ENCODE measurements around the gene TTC13. TPM values are rescaled to one million over a fixed set of nuclear protein-coding genes. Genes with fewer than 3 reads are reported as not detected.

TTC13 gene
- total and polyA plus RNA-seq, 7 donors, result 3.0 to 19.7 (median 13.6) TPM

DNA sequence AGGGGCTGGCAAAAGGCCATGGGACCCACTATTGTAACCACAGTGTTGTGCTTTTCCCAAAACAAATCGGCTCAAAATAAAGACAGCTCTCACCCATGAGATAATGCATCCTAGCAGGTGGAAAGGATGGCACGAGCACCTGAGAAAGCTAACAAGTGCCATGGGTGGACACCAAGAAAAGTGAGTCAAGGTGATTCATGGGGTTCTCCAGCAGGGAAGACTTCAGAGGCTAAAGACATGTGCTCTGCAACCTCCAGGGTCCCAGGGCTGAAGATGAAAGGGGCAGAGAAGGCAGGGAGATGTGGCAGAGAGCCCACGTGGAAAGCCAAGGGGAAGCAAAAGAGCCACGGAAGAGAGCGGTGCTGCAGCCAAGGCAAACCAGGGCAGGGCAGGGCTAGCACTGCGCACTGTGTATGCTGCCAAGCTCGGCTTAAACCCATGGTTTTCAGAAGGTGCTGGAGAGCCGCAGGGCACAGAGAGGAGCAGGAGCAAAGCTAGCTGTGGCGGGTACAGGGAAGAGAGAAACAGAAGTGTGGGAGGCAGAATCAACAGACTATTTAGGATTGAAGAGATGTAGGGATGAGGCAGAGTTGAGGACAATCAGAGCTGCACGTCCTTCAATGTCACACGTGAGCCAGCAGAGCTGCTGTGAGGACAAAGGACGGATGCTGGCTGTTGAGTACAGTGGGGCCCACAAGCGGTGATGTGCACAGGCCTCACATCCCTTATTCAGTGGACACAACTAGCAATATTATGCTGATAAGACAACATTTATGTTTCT, 68.5 kb downstream of the TTC13 start:
- peaks cover 0 to 7% (median 0%) of the 10 kb centered on the region in 4 donors for H3K36me3 ChIP-seq
- TF ChIP-seq POLR2AphosphoS5 (IDR thresholded peaks at IDR 0.05) (no peak), CTCF (IDR thresholded peaks at IDR 0.05) (no peak), POLR2A (IDR thresholded peaks at IDR 0.05) (no peak), EP300 (IDR thresholded peaks at IDR 0.05) (no peak)
- intact Hi-C loops (cut with DNase I), result loop anchor here (5.0 to 10.0 kb wide), 2 partner anchors 43 to 305 kb away; partner anchors contain the start of gene C1orf198
- H3K4me3 ChIP-seq, result no peak overlapping the region
- peaks cover 0 to 51% (median 37%) of the 10 kb centered on the region in 4 donors for H3K4me1 ChIP-seq
- H3K9me3 ChIP-seq, result no peaks in the 10 kb centered on the region
- WGBS, 2 donors, result 86 to 97% methylated on average over 13 of the region's 13 CpGs
- no peaks in the 10 kb centered on the region for H3K27me3 ChIP-seq
- H3K27ac ChIP-seq, result peak overlapping the region; percentile 39 to 79 (median 58)
- DNase-seq, result peak; percentile 82

DNA sequence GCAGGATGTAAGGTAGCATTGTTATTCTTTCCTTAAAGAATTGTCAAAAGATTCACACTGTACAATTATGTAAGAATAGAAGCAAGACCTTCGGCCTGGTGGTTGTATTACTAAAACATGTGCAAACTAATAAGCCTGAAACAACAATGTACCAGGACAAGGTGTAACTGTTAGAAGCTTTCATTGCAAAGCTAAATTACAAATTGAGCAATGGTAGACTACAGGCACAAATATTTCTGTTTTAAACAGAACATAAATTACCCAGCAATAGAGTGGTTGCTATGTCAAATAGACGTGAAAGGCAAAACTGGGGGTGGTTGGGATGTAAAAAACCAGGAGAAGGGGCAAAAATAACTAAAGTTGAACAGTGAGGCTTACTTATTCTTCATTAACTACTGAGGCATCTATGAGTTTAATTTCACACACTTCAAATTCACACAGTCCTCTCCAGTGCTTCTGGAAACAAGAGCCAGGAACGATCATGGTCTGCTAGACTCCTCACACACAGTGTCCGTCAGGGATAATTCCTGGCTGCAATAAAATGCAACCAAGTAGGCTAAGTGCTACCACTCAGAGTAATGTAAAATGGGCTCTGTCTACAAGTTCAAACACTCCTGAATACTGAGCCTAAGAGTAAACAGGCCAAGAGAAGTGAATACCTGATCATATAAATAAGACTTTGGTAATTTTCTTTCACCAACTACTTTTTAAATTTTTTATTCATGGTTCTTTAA, 71.0 kb downstream of the TTC13 start:
- peaks cover 0 to 7% (median 0%) of the 10 kb centered on the region in 4 donors for H3K36me3 ChIP-seq

GRCh38 chr1:230906226-230906625, 72.4 kb downstream of the TTC13 start:
- TF ChIP-seq POLR2AphosphoS5 (IDR thresholded peaks at IDR 0.05), result no peak
- TF ChIP-seq CTCF (IDR thresholded peaks at IDR 0.05), result no peak
- no peak for TF ChIP-seq EP300 (IDR thresholded peaks at IDR 0.05)
- no peak for TF ChIP-seq POLR2A (IDR thresholded peaks at IDR 0.05)
- H3K9me3 ChIP-seq, result no peaks in the 10 kb centered on the region
- H3K4me3 ChIP-seq, result no peak overlapping the region
- 84 to 95% methylated on average over 2 of the region's 2 CpGs for whole genome bisulfite sequencing, 2 donors
- intact Hi-C loops (cut with DNase I), result loop anchor here (5.0 kb wide), 1 partner anchor 39 kb away; the partner anchor contains the start of gene C1orf198
- peaks cover 0 to 7% (median 0%) of the 10 kb centered on the region in 4 donors for H3K36me3 ChIP-seq
- H3K27ac ChIP-seq, result peak overlapping the region in 3 of 4 donors; percentile 40 to 69 (median 63)
- no peaks in the 10 kb centered on the region for H3K27me3 ChIP-seq
- DNase-seq, result no peak
- H3K4me1 ChIP-seq, result peaks cover 0 to 47% (median 36%) of the 10 kb centered on the region in 4 donors

More for the DNA sequence above, 71.0 kb downstream of the TTC13 start:
- TF ChIP-seq POLR2A (IDR thresholded peaks at IDR 0.05), result no peak
- no peak for TF ChIP-seq CTCF (IDR thresholded peaks at IDR 0.05)
- peak in 2 of 4 donors; percentile 23 to 68 for TF ChIP-seq POLR2AphosphoS5 (IDR thresholded peaks at IDR 0.05)
- TF ChIP-seq EP300 (IDR thresholded peaks at IDR 0.05), result peak in 1 of 4 donors; percentile 46
- no peaks in the 10 kb centered on the region for H3K9me3 ChIP-seq
- H3K4me3 ChIP-seq, result no peak overlapping the region
- intact Hi-C loops (cut with DNase I), result loop anchor here (5.0 kb wide), 1 partner anchor 40 kb away; the partner anchor contains the start of gene C1orf198
- no peaks in the 10 kb centered on the region for H3K27me3 ChIP-seq
- H3K4me1 ChIP-seq, result peaks cover 0 to 51% (median 37%) of the 10 kb centered on the region in 4 donors
- H3K27ac ChIP-seq, result peak overlapping the region; percentile 40 to 69 (median 54)
- WGBS, 2 donors, result 81 to 86% methylated on average over 4 of the region's 4 CpGs
- DNase-seq, result no peak

GRCh38 chr1:230905733-230906132, 72.9 kb downstream of the TTC13 start:
- peaks cover 0 to 7% (median 0%) of the 10 kb centered on the region in 4 donors for H3K36me3 ChIP-seq
- WGBS, 2 donors, result 80 to 92% methylated on average over 5 of the region's 5 CpGs
- H3K27me3 ChIP-seq, result no peaks in the 10 kb centered on the region
- peaks cover 0 to 43% (median 32%) of the 10 kb centered on the region in 4 donors for H3K4me1 ChIP-seq
- no peaks in the 10 kb centered on the region for H3K9me3 ChIP-seq
- intact Hi-C loops (cut with DNase I), result loop anchor here (5.0 kb wide), 1 partner anchor 38 kb away; the partner anchor contains the start of gene C1orf198
- TF ChIP-seq POLR2AphosphoS5 (IDR thresholded peaks at IDR 0.05), result no peak
- TF ChIP-seq CTCF (IDR thresholded peaks at IDR 0.05), result no peak
- no peak for TF ChIP-seq EP300 (IDR thresholded peaks at IDR 0.05)
- no peak for TF ChIP-seq POLR2A (IDR thresholded peaks at IDR 0.05)
- peak overlapping the region in 3 of 4 donors; percentile 40 to 69 (median 63) for H3K27ac ChIP-seq
- H3K4me3 ChIP-seq, result no peak overlapping the region
- DNase-seq, result no peak

All from sigmoid colon (tissue), 7 donors.